DOHH2 (cell line): Measurements from ENCODE around the gene FOXRED2.

Experiments used
- H3F3A ChIP-seq: fragments of 200-600 bp; sonication (generic), shearing (Covaris generic); 2 replicates; pipeline ENCODE4 v1.6.0; 2016; ENCODE audit warnings: antibody characterized with exemption, mild to moderate bottlenecking; ENCODE audit not compliant: control insufficient read depth, insufficient read depth
- H3K27ac ChIP-seq: fragments of 200-600 bp; sonication (generic); 2 replicates; pipeline ENCODE4 v1.5.1; 2014; ENCODE audit warnings: low read depth, mild to moderate bottlenecking, low read length, moderate library complexity
- H3K27me3 ChIP-seq: fragments of 200-600 bp; sonication (generic); 2 replicates; pipeline ENCODE4 v1.6.1; 2014; ENCODE audit warnings: mild to moderate bottlenecking, low read length, mixed read lengths; ENCODE audit not compliant: control insufficient read depth
- H3K36me3 ChIP-seq: fragments of 200-600 bp; sonication (generic); 2 replicates; pipeline ENCODE4 v1.6.1; 2014; ENCODE audit warnings: mild to moderate bottlenecking, low read length, moderate library complexity, mixed read lengths; ENCODE audit not compliant: control insufficient read depth
- H3K4me1 ChIP-seq: fragments of 200-600 bp; sonication (generic); 2 replicates; pipeline ENCODE4 v1.6.1; 2014; ENCODE audit warnings: mild to moderate bottlenecking, low read length, mixed read lengths; ENCODE audit not compliant: control insufficient read depth
- H3K4me2 ChIP-seq: fragments of 200-600 bp; sonication (generic); 2 replicates; pipeline ENCODE4 v1.6.0; 2014; ENCODE audit warnings: mild to moderate bottlenecking, low read length, moderate library complexity
- H3K4me3 ChIP-seq: fragments of 200-600 bp; sonication (generic); 2 replicates; pipeline ENCODE4 v1.5.1; 2014; ENCODE audit warnings: mild to moderate bottlenecking, low read length, mixed read lengths
- H3K79me2 ChIP-seq: fragments of 200-600 bp; sonication (generic); 2 replicates; pipeline ENCODE4 v1.6.1; 2014; ENCODE audit warnings: mild to moderate bottlenecking, low read length, mixed read lengths; ENCODE audit not compliant: control insufficient read depth
- H3K9me2 ChIP-seq: fragments of 200-600 bp; sonication (generic); replicated peaks from 2 replicates; pipeline ENCODE4 v1.6.1; 2014; ENCODE audit warnings: mild to moderate bottlenecking, low read length, mixed read lengths; ENCODE audit not compliant: control insufficient read depth
- H3K9me3 ChIP-seq: fragments of 200-600 bp; sonication (generic); 2 replicates; pipeline ENCODE4 v1.6.1; 2014; ENCODE audit warnings: antibody characterized with exemption, low read length, mixed read lengths; ENCODE audit not compliant: control insufficient read depth, insufficient read depth
- H4K20me1 ChIP-seq: fragments of 200-600 bp; sonication (generic); 2 replicates; pipeline ENCODE4 v1.6.0; 2014; ENCODE audit warnings: low read depth, mild to moderate bottlenecking, antibody characterized with exemption, low read length, moderate library complexity; ENCODE audit not compliant: control insufficient read depth, insufficient read depth
- CTCF ChIP-seq: fragments of 200-600 bp; sonication (generic); IDR thresholded peaks from one replicate; pipeline ENCODE4 v1.5.1; 2014; ENCODE audit warnings: antibody characterized with exemption, mild to moderate bottlenecking, low read depth, low read length; ENCODE audit not compliant: poor library complexity, severe bottlenecking
- EZH2phosphoT487 ChIP-seq: fragments of 200-600 bp; sonication (generic); IDR thresholded peaks from 2 replicates; pipeline ENCODE4 v1.6.1; 2017; ENCODE audit warnings: borderline replicate concordance, mild to moderate bottlenecking, antibody characterized with exemption, low read length, moderate library complexity, mixed read lengths

FOXRED2 gene

GRCh38 chr22:36440429-36441002 is 66.3 kb downstream of the FOXRED2 start:
- Histone ChIP-seq H3K4me3 (no peak overlapping the region), H4K20me1 (no peaks in the 10 kb centered on the region), H3F3A (no peaks in the 10 kb centered on the region), H3K4me1 (peaks cover 8% of the 10 kb centered on the region), H3K4me2 (no peak overlapping the region), H3K79me2 (no peaks in the 10 kb centered on the region), H3K27ac (no peak overlapping the region), H3K9me2 (no peaks in the 10 kb centered on the region), H3K9me3 (no peaks in the 10 kb centered on the region), H3K27me3 (peaks cover 8% of the 10 kb centered on the region; the same call in 1 of the 2 replicates), H3K36me3 (no peaks in the 10 kb centered on the region)
- TF ChIP-seq CTCF (no peak), EZH2phosphoT487 (no peak)

GRCh38 chr22:36439481-36440271 is 67.2 kb downstream of the FOXRED2 start:
- no peak overlapping the region for H3K4me3 ChIP-seq
- H3K79me2 ChIP-seq, result no peaks in the 10 kb centered on the region
- H3K36me3 ChIP-seq, result no peaks in the 10 kb centered on the region
- H3K27ac ChIP-seq, result no peak overlapping the region
- no peaks in the 10 kb centered on the region for H3K9me3 ChIP-seq
- peaks cover 9% of the 10 kb centered on the region for H3K4me1 ChIP-seq
- no peak overlapping the region for H3K4me2 ChIP-seq
- H4K20me1 ChIP-seq, result no peaks in the 10 kb centered on the region
- H3F3A ChIP-seq, result no peaks in the 10 kb centered on the region
- H3K9me2 ChIP-seq, result no peaks in the 10 kb centered on the region
- H3K27me3 ChIP-seq, result peaks cover 12% of the 10 kb centered on the region; the same call in 1 of the 2 replicates
- no peak for TF ChIP-seq EZH2phosphoT487
- no peak for TF ChIP-seq CTCF
